Upper lobe of left lung (tissue), 6 donors: ENCODE data around the gene TMEM51. TPM values are rescaled to one million over a fixed set of nuclear protein-coding genes. Genes with fewer than 3 reads are reported as not detected.

ENCODE experiments used
- ATAC-seq, 2 donors: fragments of 200-7000 bp; cut with Tn5 transposase; one replicate each; pipeline ENCODE4 v1.9.1; 2022; ENCODE audit warnings: mild to moderate bottlenecking in 2 of 2, moderate library complexity in 2 of 2; ENCODE audit not compliant: low FRiP score in 2 of 2
- DNase-seq, 2 donors: peaks; one replicate each; pipeline ENCODE4 v3.0.0-alpha.2; 2019 to 2020
- H3K27ac ChIP-seq, 4 donors: fragments of 200-600 bp; sonication (generic); one replicate each; pipeline ENCODE4 v1.5.1; 2016 to 2019
- H3K27me3 ChIP-seq, 4 donors: fragments of 200-600 bp; sonication (generic); one replicate each; pipeline ENCODE4 v1.5.1; 2017 to 2019
- H3K36me3 ChIP-seq, 4 donors: fragments of 200-600 bp; sonication (generic); one replicate each; pipeline ENCODE4 v1.5.1; 2016 to 2019
- H3K4me1 ChIP-seq, 4 donors: fragments of 200-600 bp; sonication (generic); one replicate each; pipeline ENCODE4 v1.5.1; 2018 to 2019
- H3K4me3 ChIP-seq, 4 donors: fragments of 200-600 bp; sonication (generic); one replicate each; pipeline ENCODE4 v1.5.1; 2017 to 2019; ENCODE audit warnings: mild to moderate bottlenecking in 2 of 4, moderate library complexity in 1 of 4
- H3K9me3 ChIP-seq, 4 donors: fragments of 200-600 bp; sonication (generic); one replicate each; pipeline ENCODE4 v1.5.1; 2018 to 2019
- CTCF ChIP-seq, 6 experiments: fragments of 450-650 bp in 4 of 6; fragments of 200-600 bp in 2 of 6; sonication (generic) in 2 of 6; IDR thresholded peaks; one replicate each; pipeline ENCODE4 v1.5.1; 2016 to 2019; ENCODE audit warnings: antibody characterized with exemption in 6 of 6
- EP300 ChIP-seq, 4 donors: sonication (generic); formaldehyde crosslinking; IDR thresholded peaks; one replicate each; pipeline ENCODE4 v1.5.1; 2017; ENCODE audit warnings: antibody characterized with exemption in 4 of 4, control low read depth in 2 of 4
- POLR2A ChIP-seq, 4 donors: fragments of 450-650 bp; IDR thresholded peaks; one replicate each; pipeline ENCODE4 v1.5.1; 2016 to 2017; ENCODE audit warnings: antibody characterized with exemption in 4 of 4, mild to moderate bottlenecking in 2 of 4
- POLR2AphosphoS5 ChIP-seq, 2 donors: sonication (generic); formaldehyde crosslinking; IDR thresholded peaks; one replicate each; pipeline ENCODE4 v1.5.1; 2017; ENCODE audit warnings: antibody characterized with exemption in 2 of 2
- WGBS, 2 donors: methylation state at CpG; one replicate each; pipeline ENCODE4 v1.1.5; 2017 to 2018; 5-methylcytosine and 5-hydroxymethylcytosine counted together
- total RNA-seq, 6 donors: library from RNA; depleted of rRNA in 4 of 6; stranded (reverse); fragments of >200 nt in 4 of 6; gene quantifications; one replicate each; pipeline versions ENCODE4 v1.1.0 to v1.2.1, GENCODE V29; 2016 to 2021
- donor health status: DM: no; HTN: no; CAD: no; lungs with moderate emphysema.
- donor health status: DM: no; HTN: yes; CAD: no; lungs with severe emphysema.

The TMEM51 gene
- total RNA-seq, 6 donors from 2014 or later, result 6.3 to 22.4 (median 14.6) TPM

- ATAC-seq (no peak), DNase-seq (no peak)
- H3K36me3 ChIP-seq, result no peaks in the 10 kb centered on the region
- peak overlapping the region in 3 of 4 donors; percentile 34 to 90 (median 88) for H3K27ac ChIP-seq
- TF ChIP-seq POLR2AphosphoS5 (IDR thresholded peaks at IDR 0.05) (no peak), POLR2A (IDR thresholded peaks at IDR 0.05) (no peak), EP300 (IDR thresholded peaks at IDR 0.05) (no peak), CTCF (IDR thresholded peaks at IDR 0.05) (no peak)
- H3K4me1 ChIP-seq, result peaks cover 22 to 54% (median 48%) of the 10 kb centered on the region in 4 donors
- WGBS, 2 donors, result 86% methylated on average over 15 to 17 of the region's 17 CpGs
- no peak overlapping the region for H3K4me3 ChIP-seq
- peaks cover 0 to 4% (median 2%) of the 10 kb centered on the region in 4 donors for H3K27me3 ChIP-seq
- no peaks in the 10 kb centered on the region for H3K9me3 ChIP-seq
These were observed 4.2 kb downstream of the TMEM51 start for GRCh38 chr1:15157524-15158399.

- WGBS, 2 donors, result 45 to 52% methylated on average over 13 of the region's 13 CpGs
- Histone ChIP-seq H3K9me3 (no peaks in the 10 kb centered on the region), H3K27me3 (peaks cover 0 to 4% (median 2%) of the 10 kb centered on the region in 4 donors), H3K4me1 (peaks cover 22 to 54% (median 44%) of the 10 kb centered on the region in 4 donors), H3K27ac (peak overlapping the region in 3 of 4 donors; percentile 18 to 90 (median 69)), H3K36me3 (no peaks in the 10 kb centered on the region), H3K4me3 (no peak overlapping the region)
- no peak for DNase-seq
- no peak for ATAC-seq
- TF ChIP-seq EP300 (IDR thresholded peaks at IDR 0.05) (no peak), CTCF (IDR thresholded peaks at IDR 0.05) (no peak), POLR2AphosphoS5 (IDR thresholded peaks at IDR 0.05) (no peak), POLR2A (IDR thresholded peaks at IDR 0.05) (no peak)
These were observed 5.1 kb downstream of the TMEM51 start for GRCh38 chr1:15158506-15159165.

- no peak for TF ChIP-seq POLR2A (IDR thresholded peaks at IDR 0.05)
- no peak for TF ChIP-seq EP300 (IDR thresholded peaks at IDR 0.05)
- no peak for TF ChIP-seq CTCF (IDR thresholded peaks at IDR 0.05)
- TF ChIP-seq POLR2AphosphoS5 (IDR thresholded peaks at IDR 0.05), result no peak
- DNase-seq (no peak), ATAC-seq (no peak)
- H3K36me3 ChIP-seq, result no peaks in the 10 kb centered on the region
- peak overlapping the region in 2 of 4 donors; percentile 69 to 90 for H3K27ac ChIP-seq
- WGBS, 2 donors, result 47 to 54% methylated on average over 7 of the region's 7 CpGs
- H3K9me3 ChIP-seq, result no peaks in the 10 kb centered on the region
- peaks cover 0 to 4% (median 0%) of the 10 kb centered on the region in 4 donors for H3K27me3 ChIP-seq
- peaks cover 22 to 52% (median 40%) of the 10 kb centered on the region in 4 donors for H3K4me1 ChIP-seq
- H3K4me3 ChIP-seq, result no peak overlapping the region
These were observed 5.6 kb downstream of the TMEM51 start for GRCh38 chr1:15159166-15159555.

- Histone ChIP-seq H3K9me3 (no peaks in the 10 kb centered on the region), H3K27me3 (no peaks in the 10 kb centered on the region), H3K4me1 (peaks cover 16 to 37% (median 25%) of the 10 kb centered on the region in 4 donors), H3K4me3 (no peak overlapping the region), H3K27ac (no peak overlapping the region), H3K36me3 (no peaks in the 10 kb centered on the region)
- DNase-seq, result peak in 1 of 2 donors; percentile 46
- 57 to 64% methylated on average over 8 of the region's 8 CpGs for WGBS, 2 donors
- no peak for ATAC-seq
- TF ChIP-seq EP300 (IDR thresholded peaks at IDR 0.05) (no peak), POLR2A (IDR thresholded peaks at IDR 0.05) (no peak), POLR2AphosphoS5 (IDR thresholded peaks at IDR 0.05) (no peak), CTCF (IDR thresholded peaks at IDR 0.05) (no peak)
These were observed 7.1 kb downstream of the TMEM51 start for GRCh38 chr1:15160626-15161025.
